GM18498 (cell line): Measurements from ENCODE around the gene HS3ST5.

Experiments used
- ATAC-seq: cut with Tn5 transposase; IDR thresholded peaks from one replicate; pipeline ENCODE4 v1.9.1; 2021; ENCODE audit warnings: mild to moderate bottlenecking, moderate library complexity; ENCODE audit not compliant: unreplicated experiment

Gene HS3ST5

DNA sequence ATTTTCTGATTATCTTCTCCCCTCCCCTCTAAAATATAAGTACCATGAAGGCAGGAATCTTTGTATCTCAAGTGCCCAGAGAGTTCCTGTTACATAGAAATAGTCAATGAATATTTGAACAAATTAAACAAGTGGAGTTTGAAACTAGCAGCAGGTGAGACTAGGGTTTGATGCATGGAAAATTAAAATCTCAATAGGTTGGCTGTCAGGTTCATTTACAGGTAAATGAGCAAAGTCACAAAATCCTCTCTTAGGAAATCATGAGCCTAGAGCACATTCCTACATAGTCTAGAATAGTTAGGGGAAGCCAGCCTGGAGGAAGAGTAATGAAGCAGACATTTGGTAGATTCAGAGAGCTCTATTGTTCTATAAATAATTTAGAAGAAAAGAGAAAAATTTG lies 140.4 kb downstream of the HS3ST5 start:
- ATAC-seq = no peak

DNA sequence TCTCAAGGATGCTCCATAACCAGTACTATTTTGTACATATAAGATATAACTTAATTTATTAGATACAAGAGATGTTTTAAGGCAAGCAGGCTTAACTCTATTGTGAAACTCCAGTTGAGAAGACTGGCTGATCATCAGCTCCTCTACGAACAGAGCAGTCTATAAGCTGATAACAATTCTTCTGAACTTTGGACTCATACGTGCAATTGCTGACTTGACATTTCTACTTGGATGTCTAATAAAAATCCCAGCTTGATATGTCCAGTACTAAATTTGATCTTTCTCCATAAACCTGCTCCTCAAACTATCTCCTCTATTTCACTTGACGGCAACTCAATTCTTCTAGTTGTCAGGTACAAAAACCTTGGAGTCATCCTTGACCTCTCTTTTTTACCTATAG lies 141.9 kb downstream of the HS3ST5 start:
- ATAC-seq = no peak

DNA sequence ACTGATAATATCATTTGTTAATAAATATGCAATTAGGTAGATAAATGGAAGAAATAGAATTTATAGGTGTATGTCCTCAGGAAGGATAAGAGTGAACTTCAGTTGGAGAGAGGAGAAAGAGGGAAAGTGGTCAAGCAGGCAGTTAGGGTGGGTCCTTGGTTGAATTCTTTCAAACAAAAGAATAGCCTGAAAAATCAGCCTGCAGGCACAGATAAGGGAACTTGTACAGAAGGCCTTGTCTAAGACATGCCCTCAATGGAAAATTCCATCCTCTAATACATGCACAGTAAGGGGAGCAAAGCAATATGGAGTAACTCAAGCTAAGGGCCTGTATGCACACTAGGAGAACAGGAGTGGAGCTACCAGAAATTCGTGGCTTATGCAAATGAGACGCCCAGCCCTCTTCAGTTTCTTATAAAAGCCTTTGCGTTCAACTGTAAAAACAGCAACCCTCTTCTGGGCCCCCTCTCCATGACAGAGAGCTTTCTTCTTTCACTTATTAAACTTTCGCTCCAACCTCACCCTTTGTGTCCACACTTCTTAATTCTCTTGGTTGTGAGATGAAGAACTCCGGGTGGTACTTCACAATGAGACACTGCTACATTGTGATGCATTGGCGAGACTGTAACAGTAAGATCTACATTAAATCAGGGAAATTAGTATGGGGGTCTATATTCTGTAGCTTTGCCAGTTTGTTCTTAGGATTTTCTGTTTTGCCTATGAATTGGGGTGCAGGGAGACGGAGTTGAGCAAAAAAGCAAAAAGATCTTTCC lies 147.0 kb downstream of the HS3ST5 start:
- ATAC-seq = no peak

DNA sequence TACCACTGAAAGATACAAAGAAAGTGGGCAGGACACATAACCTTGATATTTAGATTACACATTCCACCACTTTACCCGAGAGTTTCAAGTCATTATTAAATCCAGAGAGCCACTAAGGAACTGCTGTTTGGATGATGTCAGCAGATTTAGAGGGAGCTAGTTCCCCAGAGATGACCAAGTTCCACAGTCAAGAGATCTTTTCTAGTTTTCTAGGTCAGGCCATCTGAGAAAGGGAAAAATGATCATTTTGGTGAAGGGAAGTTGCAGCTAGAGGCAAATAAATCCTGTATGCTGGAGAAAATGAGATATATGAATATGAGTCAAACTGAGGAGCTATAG lies 147.8 kb downstream of the HS3ST5 start:
- ATAC-seq = no peak

DNA sequence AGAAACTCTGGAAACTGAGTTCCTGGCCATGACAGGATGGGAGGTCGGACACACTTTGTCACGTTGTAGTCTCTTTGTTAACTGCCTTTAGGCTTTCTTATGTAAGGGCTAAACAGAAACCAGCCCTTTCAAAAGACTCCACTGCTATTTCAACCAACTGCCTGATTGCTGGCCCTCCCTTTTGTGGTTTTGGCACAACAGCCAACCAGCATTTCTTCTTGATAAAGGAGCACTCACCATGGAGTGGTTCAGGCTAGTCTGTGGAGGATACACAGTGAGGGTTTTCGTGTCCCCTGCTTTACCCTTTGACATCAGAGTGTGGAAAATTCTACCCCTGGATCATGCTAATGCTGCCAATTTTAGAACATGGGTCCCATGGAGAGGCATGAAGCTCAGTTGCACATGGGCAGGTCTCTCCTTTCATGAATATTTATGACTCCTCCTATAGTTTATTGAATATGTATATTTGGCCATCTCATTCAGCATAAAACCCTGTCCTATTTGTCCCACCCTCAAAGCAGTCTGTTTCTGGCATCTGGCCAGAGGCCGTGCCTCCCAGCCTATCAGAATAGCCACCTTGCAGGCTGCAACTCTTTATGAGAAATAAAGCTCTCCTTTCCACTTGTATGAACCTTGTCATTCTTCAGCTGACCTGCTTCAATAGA lies 148.3 kb downstream of the HS3ST5 start:
- ATAC-seq = no peak

DNA sequence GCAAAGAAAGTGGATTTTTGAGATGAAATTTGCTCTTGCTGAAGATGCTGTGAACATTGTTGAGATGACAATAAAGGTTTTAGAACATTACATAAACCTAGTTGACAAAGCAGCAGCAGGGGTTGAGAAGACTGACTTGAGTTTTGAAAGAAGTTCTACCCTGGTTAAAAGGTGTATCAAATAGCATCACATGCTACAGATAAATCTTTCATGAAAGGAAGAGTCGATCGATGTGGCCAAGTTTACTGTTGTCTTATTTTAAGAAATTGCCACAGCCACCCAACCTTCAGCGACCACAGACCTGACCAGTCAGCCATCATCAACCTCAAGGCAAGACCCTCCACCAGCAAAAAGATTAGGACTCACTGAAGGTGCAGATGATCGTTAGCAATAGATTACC lies 155.3 kb downstream of the HS3ST5 start:
- no peak for ATAC-seq

DNA sequence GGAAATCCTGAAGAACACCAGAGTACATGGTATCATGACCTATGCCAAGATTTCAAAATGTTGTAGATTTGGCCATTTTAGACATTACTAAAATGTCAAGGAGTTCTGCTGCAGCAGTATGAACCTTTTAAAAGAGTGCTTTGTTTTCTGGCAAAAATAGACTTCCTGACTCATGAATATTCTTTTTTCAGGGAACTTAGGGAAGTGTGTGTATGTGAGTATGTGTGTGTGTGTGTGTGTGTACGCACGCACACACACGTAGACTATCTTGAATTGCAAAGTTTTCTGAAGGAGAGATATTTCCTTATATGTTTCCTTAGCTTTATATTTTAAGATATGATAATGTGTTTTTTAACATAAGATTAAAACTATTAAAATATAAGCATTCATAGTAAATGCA lies 161.2 kb downstream of the HS3ST5 start:
- no peak for ATAC-seq

DNA sequence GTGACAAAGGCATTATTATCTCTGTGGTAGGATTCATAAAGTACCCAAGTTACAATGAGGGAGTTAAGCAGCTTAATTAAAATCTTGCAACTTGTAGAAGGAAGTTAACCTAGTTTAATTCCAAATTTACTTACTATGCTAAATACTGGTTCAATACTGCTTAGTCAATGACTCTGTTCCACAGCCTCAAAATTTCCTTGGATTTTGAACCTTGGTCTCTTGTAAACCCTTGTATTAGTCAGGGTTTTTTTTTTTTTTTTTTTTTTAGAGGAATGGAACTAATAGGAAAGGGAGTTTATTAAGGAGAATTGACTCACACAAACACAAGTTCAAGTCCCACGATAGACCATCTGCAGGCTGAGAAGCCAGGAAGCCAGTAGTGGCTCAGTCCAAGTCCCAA lies 163.4 kb downstream of the HS3ST5 start:
- no peak for ATAC-seq

DNA sequence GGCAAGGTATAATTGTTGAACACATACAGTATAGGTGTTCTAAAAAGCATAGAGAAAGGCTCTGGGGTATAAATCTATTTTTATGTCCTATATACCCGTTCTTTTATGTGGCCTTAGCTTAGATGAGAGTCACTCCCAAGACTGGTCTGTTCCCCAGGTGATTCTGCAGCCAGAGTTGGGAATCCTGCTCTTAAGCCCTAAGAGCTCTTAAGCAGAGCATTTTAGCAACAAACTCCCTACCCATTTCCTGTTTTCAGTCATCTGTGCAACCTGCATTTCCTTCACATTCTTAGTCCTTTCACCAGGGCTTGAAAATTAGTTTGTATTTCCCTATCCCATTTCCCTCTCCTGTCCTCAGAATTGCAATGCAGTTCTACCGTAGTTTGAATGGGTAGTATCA lies 166.1 kb downstream of the HS3ST5 start:
- ATAC-seq = no peak

DNA sequence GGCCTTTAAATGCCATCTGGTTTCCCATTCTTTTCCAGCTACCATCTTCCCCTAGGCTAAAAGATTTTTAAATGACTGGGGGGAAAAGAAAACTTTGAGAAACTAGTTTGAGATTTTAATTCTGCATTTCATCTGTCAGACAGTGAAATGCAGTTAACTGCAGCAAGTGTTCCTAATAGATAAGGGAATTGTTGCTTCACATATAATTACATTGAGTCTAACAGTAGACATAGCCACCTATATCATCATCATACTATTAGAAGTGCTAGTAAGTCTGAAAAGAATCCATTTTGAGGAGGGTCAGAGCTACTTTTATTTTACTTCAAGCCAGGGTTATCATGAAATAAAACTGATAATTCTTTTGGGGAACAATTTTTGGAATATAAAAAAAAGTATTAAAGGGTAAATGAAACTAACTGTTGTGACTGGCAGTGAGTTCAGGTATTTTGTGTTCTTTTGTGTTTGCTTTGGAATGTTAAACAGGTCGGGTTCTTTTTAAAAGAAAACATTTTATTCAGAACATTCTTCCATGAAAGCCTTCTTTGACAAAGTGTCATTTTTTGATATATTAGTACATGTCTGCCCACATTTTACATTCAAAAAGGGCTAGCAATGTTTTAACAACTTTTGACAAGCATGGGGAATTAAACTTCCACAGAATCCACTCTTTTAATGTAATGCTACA lies 170.1 kb downstream of the HS3ST5 start:
- no peak for ATAC-seq

DNA sequence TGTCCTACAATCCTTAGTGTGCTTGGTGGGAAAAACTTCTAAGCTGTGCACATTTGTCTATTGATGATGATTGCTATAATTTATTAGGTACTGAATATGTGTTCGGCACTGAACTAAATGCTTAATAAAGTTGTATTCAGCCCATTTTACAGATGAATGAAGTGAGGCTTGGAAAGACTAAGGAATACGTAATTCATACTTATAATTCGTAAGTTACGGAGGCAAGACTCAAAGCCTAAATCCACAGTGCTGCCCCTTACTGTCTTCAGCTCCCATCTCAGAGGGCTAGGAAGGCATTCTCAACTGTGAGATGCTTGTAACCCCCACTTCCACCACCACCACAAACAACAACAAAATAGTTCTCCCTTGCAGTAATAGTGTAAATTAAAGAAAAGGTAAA lies 171.3 kb downstream of the HS3ST5 start:
- ATAC-seq = no peak

DNA sequence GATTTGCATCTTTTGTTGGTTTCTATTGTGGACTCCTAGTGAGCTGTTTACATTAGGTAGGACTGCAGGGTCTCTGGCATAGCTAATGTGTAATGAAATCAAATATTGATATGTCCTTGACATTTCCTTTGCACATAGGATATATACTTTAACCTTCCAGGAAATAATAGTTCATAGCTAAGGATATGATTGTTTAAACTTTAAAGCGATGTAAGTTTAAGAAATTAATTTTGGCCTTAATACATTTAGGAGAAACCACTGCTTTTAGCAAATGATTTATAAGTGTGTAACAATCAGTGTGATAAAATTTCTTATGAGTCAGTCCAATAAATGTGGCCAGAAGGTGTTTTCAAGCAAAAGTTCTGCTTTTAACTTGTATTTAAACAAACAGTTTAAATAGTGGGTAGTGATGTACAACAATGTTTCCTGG lies 171.8 kb downstream of the HS3ST5 start:
- no peak for ATAC-seq

DNA sequence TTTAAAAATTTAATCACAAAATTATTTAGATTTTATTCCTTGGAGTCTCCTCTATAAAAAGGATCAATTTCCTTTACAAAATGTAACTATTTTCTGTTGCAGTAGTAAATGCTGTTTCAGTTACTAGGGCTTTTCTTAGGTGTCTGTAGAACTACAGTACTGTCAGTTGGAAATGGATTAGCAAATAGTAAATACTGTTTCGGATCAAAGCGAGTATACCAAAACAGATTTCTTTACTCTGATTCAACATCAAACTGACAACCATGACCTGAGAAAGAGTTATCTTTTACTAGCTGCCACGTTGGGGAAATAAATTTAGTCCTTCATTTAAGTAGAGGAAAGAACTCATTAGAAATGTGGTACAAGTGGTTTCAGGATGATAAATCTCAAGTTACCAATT lies 172.5 kb downstream of the HS3ST5 start:
- ATAC-seq = no peak

DNA sequence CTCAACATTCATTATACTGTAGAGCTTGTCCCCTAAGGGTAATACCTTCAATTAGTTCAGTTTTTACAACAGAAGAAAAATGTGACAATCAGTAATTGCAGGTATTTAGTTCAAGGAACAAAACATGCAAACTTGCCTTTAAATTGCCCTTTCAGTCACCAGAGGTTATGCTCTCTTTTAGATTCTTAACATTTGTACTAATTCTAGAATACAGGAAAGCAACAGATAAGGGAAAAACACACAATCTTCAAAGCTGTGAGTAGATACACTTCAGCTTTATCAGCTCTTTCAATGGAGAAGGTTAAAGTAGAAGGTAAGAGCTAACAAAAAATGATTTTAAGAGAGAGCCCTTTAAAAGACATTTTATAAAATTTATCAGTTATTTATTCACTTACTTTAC lies 173.1 kb downstream of the HS3ST5 start:
- no peak for ATAC-seq

DNA sequence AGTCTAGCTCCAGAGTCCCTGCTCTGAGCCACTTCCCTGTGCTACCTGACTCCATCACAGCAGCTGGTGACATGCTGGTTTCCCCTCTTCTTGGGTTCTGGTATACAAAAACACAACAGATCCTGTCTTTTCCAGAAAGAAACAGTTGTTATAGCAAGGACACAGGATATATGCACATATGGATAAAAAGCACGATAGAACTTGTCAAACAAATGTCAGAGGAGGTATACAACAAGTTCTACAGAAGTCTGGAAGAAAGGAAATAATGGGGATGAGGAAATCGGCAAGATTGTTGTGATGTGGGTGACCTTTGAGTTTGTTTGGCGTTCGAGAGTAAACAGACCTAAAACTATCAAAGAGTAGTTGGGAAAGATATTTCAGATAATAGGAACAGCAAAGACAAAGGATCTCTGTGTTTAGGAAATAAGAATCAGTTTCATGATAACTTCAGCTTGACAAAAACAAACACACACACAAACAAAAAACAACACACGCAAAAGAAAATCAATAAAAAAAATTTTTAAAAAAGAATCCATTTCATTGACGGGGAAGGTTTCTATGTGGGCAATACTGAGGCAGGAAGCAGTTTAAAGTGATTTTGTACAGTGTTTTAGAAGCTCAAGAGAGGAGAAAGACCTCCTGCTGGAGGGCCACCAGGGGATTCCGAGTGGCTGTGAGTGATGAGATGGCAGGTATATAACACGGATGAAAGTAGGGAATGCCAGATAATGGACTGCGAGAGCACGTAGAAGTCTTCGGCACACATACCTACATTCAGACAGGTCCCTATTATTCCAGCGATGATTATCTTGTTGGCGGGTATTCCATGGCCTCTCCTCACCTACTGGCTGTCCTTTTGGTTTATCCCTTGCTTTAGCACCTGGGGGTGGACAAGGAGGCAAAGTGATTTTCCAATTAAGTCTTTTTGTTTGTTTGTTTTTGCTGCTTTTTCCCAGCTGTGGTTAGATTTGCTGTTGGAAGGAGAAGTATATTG lies 174.9 kb downstream of the HS3ST5 start:
- no peak for ATAC-seq

DNA sequence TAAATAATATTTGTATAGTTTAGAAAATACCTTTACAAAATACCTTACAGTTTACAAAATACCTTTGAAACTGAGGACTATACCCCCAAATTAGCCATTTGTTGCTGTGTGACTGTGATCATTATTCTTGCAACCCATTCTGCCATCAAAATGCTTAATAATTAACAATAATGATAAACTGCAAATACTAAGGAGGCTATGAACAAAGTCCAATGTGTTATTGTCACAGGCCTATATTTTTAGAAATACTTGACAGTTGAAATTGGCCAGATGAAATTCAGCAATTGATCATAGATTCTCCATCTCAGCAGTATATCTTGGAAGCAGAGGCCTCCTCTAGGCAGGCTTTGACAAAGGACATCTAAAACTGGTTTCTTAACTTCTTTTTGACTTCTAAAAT lies 178.6 kb downstream of the HS3ST5 start:
- no peak for ATAC-seq

DNA sequence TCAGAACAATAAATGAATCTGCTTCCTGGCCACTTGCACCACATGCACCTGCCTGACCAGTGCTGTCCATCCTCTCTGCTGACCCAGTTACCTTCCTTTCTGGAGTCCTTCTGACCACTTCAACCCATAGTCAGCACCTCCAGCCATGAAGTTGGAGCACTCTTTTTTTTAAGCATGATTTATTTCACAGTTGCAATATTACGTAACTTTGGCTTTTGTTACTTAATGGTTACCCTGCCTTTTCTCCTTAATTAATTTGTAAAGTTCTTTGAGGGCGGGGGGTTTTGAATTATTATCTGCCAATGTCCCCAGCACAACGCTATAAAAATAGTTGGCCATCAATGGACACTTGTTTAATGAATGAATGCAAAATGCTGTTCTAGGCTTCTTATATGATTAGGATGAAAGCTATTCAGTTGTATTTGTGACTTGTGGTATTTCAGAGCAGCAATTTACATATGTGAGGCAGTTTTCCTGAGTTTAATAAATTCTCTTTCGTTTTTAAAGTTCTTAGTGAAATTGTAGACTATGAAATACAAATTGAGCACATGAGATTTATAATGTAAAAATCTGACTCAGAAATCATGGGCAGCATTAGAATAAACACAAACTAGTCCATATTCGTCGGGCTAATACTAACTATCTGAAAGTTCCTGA lies 180.0 kb downstream of the HS3ST5 start:
- ATAC-seq = no peak

DNA sequence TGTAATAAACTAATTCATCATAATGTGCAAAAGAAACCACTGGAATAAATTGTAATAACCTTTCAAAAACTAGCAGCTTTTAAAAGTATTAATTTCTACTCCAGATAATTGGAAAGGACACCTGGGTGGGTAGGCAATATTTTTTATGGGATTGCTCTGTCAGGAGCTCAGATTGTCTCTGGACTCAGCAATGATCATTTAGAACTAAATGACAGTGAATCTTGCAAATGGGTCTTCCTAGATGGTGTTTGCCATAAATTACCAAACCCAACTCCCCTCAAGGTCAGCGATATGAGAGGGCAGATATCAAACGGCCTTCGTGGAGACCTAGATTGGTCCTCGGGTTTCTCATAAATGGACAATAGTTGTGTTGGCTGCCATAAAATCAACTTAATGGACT lies 181.9 kb downstream of the HS3ST5 start:
- no peak for ATAC-seq

DNA sequence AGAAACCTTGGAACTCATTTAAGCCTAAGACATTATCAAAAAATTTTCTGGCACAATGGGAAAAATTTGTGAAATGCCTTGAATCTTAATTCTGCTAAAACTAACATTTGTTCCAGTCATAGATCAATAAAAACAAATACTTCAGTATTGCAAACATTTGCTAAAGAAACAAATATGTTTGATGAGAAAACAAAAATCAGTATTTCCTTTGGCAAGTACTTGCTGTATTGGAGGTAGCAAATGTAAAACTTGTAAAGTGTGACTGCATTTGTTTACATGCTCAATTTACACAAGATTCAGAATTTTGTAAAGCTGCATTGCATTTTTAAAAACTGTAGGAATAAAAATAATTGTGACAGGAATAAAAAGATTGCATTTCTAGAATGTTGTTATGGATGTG lies 183.1 kb downstream of the HS3ST5 start:
- ATAC-seq = no peak

DNA sequence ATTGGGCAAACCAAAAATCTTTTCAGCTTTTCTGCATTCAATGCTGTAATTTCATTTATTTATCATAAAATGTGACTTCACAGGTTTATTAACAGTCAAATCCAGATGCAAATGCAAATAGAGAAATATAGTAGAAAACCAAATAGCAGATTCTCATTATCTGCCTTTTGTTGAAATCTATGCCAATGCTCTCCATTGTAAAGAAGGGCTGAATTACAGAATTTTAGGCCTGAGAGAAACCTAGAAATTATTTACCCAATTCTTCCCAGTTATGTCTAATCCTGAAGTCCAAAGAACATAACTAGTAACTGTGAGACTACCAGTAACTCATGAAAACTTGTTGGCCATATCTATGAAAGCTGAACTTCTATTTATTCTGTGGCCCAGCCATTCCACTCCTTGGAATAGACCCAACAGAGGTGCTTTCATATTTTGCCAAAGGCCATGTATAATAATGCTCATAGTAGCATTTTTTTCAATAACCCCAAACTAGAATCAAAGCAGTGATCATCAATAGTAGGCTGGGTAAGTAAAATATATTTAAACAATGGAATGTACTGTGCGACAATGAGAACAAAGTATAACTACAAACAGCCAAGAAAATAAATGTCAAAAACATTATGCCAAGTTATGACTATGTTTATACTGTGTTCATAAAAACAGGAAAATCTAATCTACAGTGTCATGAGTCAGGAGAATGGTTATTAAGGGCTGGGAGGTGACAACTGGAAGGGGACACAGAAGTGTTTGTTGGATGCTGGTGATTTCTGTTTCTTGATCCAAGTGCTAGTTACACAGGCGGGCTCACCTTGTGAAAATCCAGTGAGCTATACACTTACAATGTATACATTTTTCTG lies 183.8 kb downstream of the HS3ST5 start:
- no peak for ATAC-seq
